T-cell (primary cell): ENCODE data around the gene PDZRN4. TPM values are rescaled to one million over a fixed set of nuclear protein-coding genes. Genes with fewer than 3 reads are reported as not detected.

Experiments
- ATAC-seq, 4 experiments: fragments of 200-7000 bp in 3 of 4; fragments of 150-1000 bp in 1 of 4; cut with Tn5 transposase; replicated peaks in 1 of 4; 1 replicate in 3 of 4; 2 replicates in 1 of 4; pipeline ENCODE4 v1.10.0; 2021; ENCODE audit warnings: moderate library complexity in 3 of 4, mild to moderate bottlenecking in 2 of 4, moderate number of reproducible peaks in 1 of 4
- CTCF ChIA-PET, 2 donors: fragments of 300-600 bp; sonication (Branson Sonifier 250); formaldehyde crosslinking; loops; one replicate each; lab custom pipeline; 2022; ENCODE audit warnings: antibody characterized with exemption in 2 of 2; lab: Charles Lee
- POLR2A ChIA-PET, 2 donors: fragments of 300-600 bp; sonication (Branson Sonifier 250); formaldehyde crosslinking; loops; one replicate each; lab custom pipeline; 2022; ENCODE audit warnings: antibody characterized with exemption in 2 of 2; lab: Charles Lee
- DNase-seq, 35 experiments: peaks; one replicate each; pipeline versions ENCODE4 v3.0.0 to v3.0.0-alpha.2; 2013 to 2023
- H3K27ac ChIP-seq: one replicate; pipeline ENCODE4 v1.5.1; 2013; ENCODE audit warnings: low read length
- H3K27me3 ChIP-seq, 2 experiments: replicated peaks in 1 of 2; 1 replicate in 1 of 2; 2 replicates in 1 of 2; pipeline versions ENCODE4 v1.6.1 to v1.7.0; 2013; ENCODE audit warnings: low read length in 1 of 2, mixed read lengths in 1 of 2; ENCODE audit not compliant: control insufficient read depth in 2 of 2, insufficient read depth in 2 of 2; ENCODE audit errors: extremely low read depth in 1 of 2
- H3K36me3 ChIP-seq, 2 donors: 1 replicate in 1 of 2; 2 replicates in 1 of 2; pipeline versions ENCODE4 v1.6.1 to v1.7.0; 2013; ENCODE audit warnings: low read length in 1 of 2; ENCODE audit not compliant: control insufficient read depth in 2 of 2, insufficient read depth in 1 of 2; ENCODE audit errors: extremely low read depth in 1 of 2
- H3K4me1 ChIP-seq, 2 experiments: 1 replicate in 1 of 2; 2 replicates in 1 of 2; pipeline versions ENCODE4 v1.6.1 to v1.7.0; 2013; ENCODE audit warnings: low read length in 2 of 2, mixed read lengths in 1 of 2; ENCODE audit not compliant: insufficient read depth in 2 of 2, control insufficient read depth in 1 of 2; ENCODE audit errors: extremely low read depth in 1 of 2
- H3K4me3 ChIP-seq, 2 donors: 1 replicate in 1 of 2; 2 replicates in 1 of 2; pipeline versions ENCODE4 v1.5.1 to v1.7.0; 2013; ENCODE audit warnings: mild to moderate bottlenecking in 2 of 2, low read length in 1 of 2, moderate library complexity in 1 of 2; ENCODE audit not compliant: control insufficient read depth in 1 of 2; ENCODE audit errors: extremely low read depth in 1 of 2
- H3K9me3 ChIP-seq: 2 replicates; pipeline ENCODE4 v1.7.0; 2013
- H3K27ac Mint-ChIP-seq, 2 donors: one replicate each; pipeline ENCODE4 v1.8.0; 2020 to 2021; ENCODE audit warnings: mild to moderate bottlenecking in 2 of 2, mixed read lengths in 2 of 2
- H3K27me3 Mint-ChIP-seq, 2 donors: one replicate each; pipeline ENCODE4 v1.8.0; 2021 to 2022; ENCODE audit warnings: mixed read lengths in 2 of 2
- H3K36me3 Mint-ChIP-seq: one replicate; pipeline ENCODE4 v1.8.0; 2021; ENCODE audit warnings: mixed read lengths
- H3K4me1 Mint-ChIP-seq, 3 donors: one replicate each; pipeline ENCODE4 v1.8.0; 2020 to 2022; ENCODE audit warnings: mixed read lengths in 3 of 3, mild to moderate bottlenecking in 1 of 3
- H3K4me3 Mint-ChIP-seq, 3 donors: one replicate each; pipeline ENCODE4 v1.8.0; 2020 to 2022; ENCODE audit warnings: mild to moderate bottlenecking in 3 of 3, mixed read lengths in 3 of 3, moderate library complexity in 3 of 3
- H3K9me3 Mint-ChIP-seq, 3 donors: one replicate each; pipeline ENCODE4 v1.8.0; 2020 to 2022; ENCODE audit warnings: mixed read lengths in 3 of 3
- WGBS: methylation state at CpG from one replicate; pipeline ENCODE4 v1.1.5; 2013; ENCODE audit warnings: missing lambda C conversion rate; ENCODE audit not compliant: insufficient coverage; 5-methylcytosine and 5-hydroxymethylcytosine counted together
- total RNA-seq, 35 experiments: library from RNA in 6 of 35; stranded (reverse) in 6 of 35; fragments of 120-200 nt in 1 of 35; gene quantifications; one replicate each; pipeline versions ENCODE4 v1.2.1 to v1.2.4 and lab custom pipeline; 2013 to 2026

Gene PDZRN4
- total RNA-seq, 5 donors from 2014 or later (not counting 1 experiment from before 2014, with no cell fraction given) = not detected

DNA sequence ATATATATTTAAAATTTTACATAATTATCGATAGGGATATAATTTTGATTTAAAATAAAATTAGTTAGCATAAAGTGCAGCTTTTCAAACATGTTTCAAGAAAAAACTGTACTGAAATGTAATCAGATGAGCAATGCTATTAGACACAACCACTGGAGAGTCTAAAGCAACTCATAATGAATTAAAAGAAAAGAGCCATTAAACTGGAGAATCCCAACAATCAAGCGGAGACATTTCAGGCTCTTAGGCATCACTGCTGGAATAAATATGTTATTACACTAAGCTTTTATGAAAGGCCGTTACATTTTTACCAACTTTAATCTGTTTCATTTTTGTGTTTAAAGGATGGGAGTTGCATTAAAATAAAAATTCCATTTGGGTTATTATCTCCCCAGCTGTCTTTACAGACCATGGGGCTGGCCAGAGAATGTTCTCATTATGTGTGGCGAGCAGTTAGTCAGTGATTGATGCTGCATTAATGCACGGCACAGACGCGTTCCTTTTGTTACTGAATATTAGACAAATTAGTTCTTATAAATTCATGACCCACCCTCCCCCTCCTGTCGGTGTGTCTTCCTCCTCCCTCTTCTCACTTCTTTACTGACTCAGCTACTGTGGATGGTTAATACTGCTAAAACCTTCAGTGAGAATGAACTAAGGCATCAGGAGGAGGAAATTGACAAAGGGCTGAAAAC is 156.8 kb downstream of the PDZRN4 start:
- no CpG with 5 or more reads among the region's 8 CpGs for WGBS
- H3K4me3 ChIP-seq = no peak overlapping the region
- ChIA-PET POLR2A (no interaction called here), CTCF (no interaction called here)
- H3K27ac ChIP-seq = no peak overlapping the region
- H3K9me3 Mint-ChIP-seq = peaks cover 0 to 11% (median 0%) of the 10 kb centered on the region in 3 donors
- H3K36me3 Mint-ChIP-seq = no peaks in the 10 kb centered on the region
- H3K27me3 Mint-ChIP-seq = no peaks in the 10 kb centered on the region
- no peak overlapping the region for H3K27ac Mint-ChIP-seq
- H3K9me3 ChIP-seq = no peaks in the 10 kb centered on the region
- ATAC-seq = no peak
- H3K27me3 ChIP-seq = no peaks in the 10 kb centered on the region
- H3K4me3 Mint-ChIP-seq = no peak overlapping the region
- no peak for DNase-seq
- no peaks in the 10 kb centered on the region for H3K4me1 ChIP-seq
- no peaks in the 10 kb centered on the region for H3K4me1 Mint-ChIP-seq
- no peaks in the 10 kb centered on the region for H3K36me3 ChIP-seq

DNA sequence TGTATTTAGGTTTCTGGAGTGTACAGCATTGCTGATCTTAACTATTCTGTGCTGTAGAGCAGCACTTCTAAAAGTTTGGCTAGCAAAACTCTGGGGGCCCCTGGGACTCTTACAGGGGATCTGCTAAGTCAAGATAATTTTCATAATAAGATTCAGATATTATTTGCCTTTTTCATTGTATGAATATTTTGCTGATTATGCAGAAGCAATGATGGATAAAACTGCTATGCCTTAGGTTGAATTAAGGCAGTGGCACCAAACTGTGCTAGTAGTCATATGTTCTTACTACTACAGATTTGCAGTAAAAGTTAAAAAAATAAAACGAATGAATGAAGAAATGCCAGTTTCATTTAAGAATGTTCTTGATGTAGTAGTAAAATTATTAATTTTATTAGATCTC is 160.1 kb downstream of the PDZRN4 start:
- ChIA-PET CTCF (interaction anchor here in 1 of 2 donors (0.6 kb wide), 1 partner anchor 14 kb away, joined by 4 read pairs; no protein-coding TSS in a partner anchor), POLR2A (no interaction called here)
- Mint-ChIP-seq H3K27ac (no peak overlapping the region), H3K9me3 (peaks cover 5 to 14% (median 9%) of the 10 kb centered on the region in 3 donors), H3K36me3 (no peaks in the 10 kb centered on the region), H3K4me3 (no peak overlapping the region), H3K27me3 (no peaks in the 10 kb centered on the region), H3K4me1 (no peaks in the 10 kb centered on the region)
- DNase-seq = no peak
- no CpG with 5 or more reads among the region's 1 CpG for WGBS
- H3K36me3 ChIP-seq = no peaks in the 10 kb centered on the region
- no peak for ATAC-seq
- H3K27me3 ChIP-seq = no peaks in the 10 kb centered on the region
- no peak overlapping the region for H3K27ac ChIP-seq
- no peak overlapping the region for H3K4me3 ChIP-seq
- H3K4me1 ChIP-seq = no peaks in the 10 kb centered on the region
- no peaks in the 10 kb centered on the region for H3K9me3 ChIP-seq

- H3K27me3 ChIP-seq = no peaks in the 10 kb centered on the region
- DNase-seq (no peak), ATAC-seq (no peak)
- no peak overlapping the region for H3K4me3 ChIP-seq
- H3K36me3 ChIP-seq = no peaks in the 10 kb centered on the region
- Mint-ChIP-seq H3K27ac (no peak overlapping the region), H3K9me3 (peaks cover 3 to 7% (median 4%) of the 10 kb centered on the region in 3 donors), H3K4me1 (no peaks in the 10 kb centered on the region), H3K4me3 (no peak overlapping the region), H3K27me3 (no peaks in the 10 kb centered on the region), H3K36me3 (no peaks in the 10 kb centered on the region)
- ChIA-PET POLR2A (no interaction called here), CTCF (no interaction called here)
- H3K27ac ChIP-seq = no peak overlapping the region
- no peaks in the 10 kb centered on the region for H3K4me1 ChIP-seq
- no peaks in the 10 kb centered on the region for H3K9me3 ChIP-seq
Measured at GRCh38 chr12:41356181-41356580, 168.1 kb downstream of the PDZRN4 start.

DNA sequence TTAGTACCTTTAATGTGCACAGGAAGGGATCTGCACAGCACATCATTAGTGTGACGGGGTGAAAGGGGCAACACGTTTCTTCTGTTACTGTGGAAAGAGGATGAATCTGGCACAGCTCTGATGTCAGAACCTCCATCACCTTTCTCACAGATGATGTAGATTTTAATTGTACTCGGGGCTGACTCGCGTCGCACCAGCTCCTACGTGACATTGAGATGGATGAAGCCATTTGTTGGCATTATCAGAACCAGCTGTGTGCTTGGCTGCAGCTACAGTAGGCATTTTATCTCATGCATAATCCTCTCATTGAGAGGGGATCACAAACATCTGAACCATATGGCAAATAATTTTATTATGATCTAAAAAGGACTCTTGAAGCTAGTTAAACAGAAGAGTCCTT is 173.6 kb downstream of the PDZRN4 start:
- DNase-seq (no peak), ATAC-seq (no peak)
- Histone ChIP-seq H3K27ac (no peak overlapping the region), H3K27me3 (no peaks in the 10 kb centered on the region), H3K4me1 (no peaks in the 10 kb centered on the region), H3K4me3 (no peak overlapping the region), H3K9me3 (no peaks in the 10 kb centered on the region), H3K36me3 (no peaks in the 10 kb centered on the region)
- H3K27ac Mint-ChIP-seq = no peak overlapping the region
- ChIA-PET POLR2A (no interaction called here), CTCF (no interaction called here)
- H3K9me3 Mint-ChIP-seq = no peaks in the 10 kb centered on the region
- WGBS = no CpG with 5 or more reads among the region's 7 CpGs
- H3K36me3 Mint-ChIP-seq = no peaks in the 10 kb centered on the region
- no peaks in the 10 kb centered on the region for H3K4me1 Mint-ChIP-seq
- no peak overlapping the region for H3K4me3 Mint-ChIP-seq
- no peaks in the 10 kb centered on the region for H3K27me3 Mint-ChIP-seq

GRCh38 chr12:41362510-41362909 is 174.4 kb downstream of the PDZRN4 start:
- CTCF ChIA-PET = no interaction called here
- no peaks in the 10 kb centered on the region for H3K4me1 ChIP-seq
- 71% methylated on average over 1 of the region's 1 CpG for WGBS
- no peaks in the 10 kb centered on the region for H3K9me3 ChIP-seq
- Mint-ChIP-seq H3K4me3 (no peak overlapping the region), H3K27ac (no peak overlapping the region), H3K27me3 (no peaks in the 10 kb centered on the region), H3K36me3 (no peaks in the 10 kb centered on the region), H3K9me3 (no peaks in the 10 kb centered on the region), H3K4me1 (no peaks in the 10 kb centered on the region)
- POLR2A ChIA-PET = no interaction called here
- no peaks in the 10 kb centered on the region for H3K27me3 ChIP-seq
- no peak overlapping the region for H3K4me3 ChIP-seq
- no peaks in the 10 kb centered on the region for H3K36me3 ChIP-seq
- DNase-seq (no peak), ATAC-seq (no peak)
- H3K27ac ChIP-seq = no peak overlapping the region

- CTCF ChIA-PET = no interaction called here
- no peaks in the 10 kb centered on the region for H3K9me3 Mint-ChIP-seq
Measured at GRCh38 chr12:41362931-41363330, 174.8 kb downstream of the PDZRN4 start.

GRCh38 chr12:41364211-41364610 is 176.1 kb downstream of the PDZRN4 start:
- H3K36me3 Mint-ChIP-seq = no peaks in the 10 kb centered on the region

More at GRCh38 chr12:41362931-41363330, 174.8 kb downstream of the PDZRN4 start:
- Mint-ChIP-seq H3K36me3 (no peaks in the 10 kb centered on the region), H3K4me3 (no peak overlapping the region), H3K27ac (no peak overlapping the region), H3K27me3 (no peaks in the 10 kb centered on the region), H3K4me1 (no peaks in the 10 kb centered on the region)
- Histone ChIP-seq H3K27me3 (no peaks in the 10 kb centered on the region), H3K9me3 (no peaks in the 10 kb centered on the region), H3K4me1 (no peaks in the 10 kb centered on the region), H3K4me3 (no peak overlapping the region), H3K36me3 (no peaks in the 10 kb centered on the region), H3K27ac (no peak overlapping the region)
- no peak for DNase-seq
- POLR2A ChIA-PET = no interaction called here
- ATAC-seq = no peak

More at GRCh38 chr12:41364211-41364610, 176.1 kb downstream of the PDZRN4 start:
- no peak for DNase-seq
- H3K9me3 Mint-ChIP-seq = no peaks in the 10 kb centered on the region
- no peaks in the 10 kb centered on the region for H3K4me1 Mint-ChIP-seq
- Histone ChIP-seq H3K36me3 (no peaks in the 10 kb centered on the region), H3K27me3 (no peaks in the 10 kb centered on the region), H3K4me3 (no peak overlapping the region), H3K4me1 (no peaks in the 10 kb centered on the region), H3K9me3 (no peaks in the 10 kb centered on the region), H3K27ac (no peak overlapping the region)
- POLR2A ChIA-PET = no interaction called here
- no CpG with 5 or more reads among the region's 1 CpG for WGBS
- no peak overlapping the region for H3K27ac Mint-ChIP-seq
- no peak for ATAC-seq
- CTCF ChIA-PET = no interaction called here
- H3K4me3 Mint-ChIP-seq = no peak overlapping the region
- H3K27me3 Mint-ChIP-seq = no peaks in the 10 kb centered on the region
